BE2C (cell line): ENCODE measurements around the gene TMEM200A.

ENCODE experiments used
- DNase-seq: peaks from one replicate; pipeline ENCODE4 v3.0.0-alpha.2; 2020
- H3K27me3 ChIP-seq: fragments of 250-450 bp; sonication (Bioruptor Pico); 2 replicates; pipeline ENCODE4 v1.5.1; 2020; ENCODE audit warnings: mild to moderate bottlenecking
- H3K36me3 ChIP-seq: fragments of 250-450 bp; sonication (Bioruptor Pico); 2 replicates; pipeline ENCODE4 v1.5.1; 2020; ENCODE audit warnings: mild to moderate bottlenecking
- H3K4me1 ChIP-seq: fragments of 250-450 bp; sonication (Bioruptor Pico); 2 replicates; pipeline ENCODE4 v1.5.1; 2020
- H3K4me3 ChIP-seq: 2 replicates; pipeline ENCODE4 v1.5.1; 2011; ENCODE audit warnings: low read depth, low read length
- H3K9me3 ChIP-seq: fragments of 250-450 bp; sonication (Bioruptor Pico); 2 replicates; pipeline ENCODE4 v1.5.1; 2020
- CTCF ChIP-seq: IDR thresholded peaks from 2 replicates; pipeline ENCODE4 v1.5.1; 2012; ENCODE audit warnings: mild to moderate bottlenecking, low read depth, low read length

The TMEM200A gene

DNA sequence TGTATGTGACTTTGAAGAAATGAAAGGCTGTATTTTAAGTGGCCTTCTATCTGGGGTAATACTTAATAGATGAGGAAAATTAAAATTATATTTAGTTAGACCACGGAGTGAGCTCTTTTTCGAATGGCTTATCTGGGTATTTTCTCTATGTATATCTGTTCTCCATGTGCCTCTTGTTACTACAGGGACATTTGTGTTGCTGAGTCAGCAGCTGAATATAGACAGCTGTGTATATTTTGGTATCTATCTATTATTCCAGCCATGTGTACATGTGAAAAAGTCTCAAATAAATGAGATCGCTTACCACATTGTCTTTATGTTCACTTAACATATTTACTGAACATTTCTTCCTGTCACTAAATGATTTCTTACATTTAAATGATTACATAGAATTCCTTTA lies 57.2 kb downstream of the TMEM200A start:
- DNase-seq = no peak
- Histone ChIP-seq H3K4me3 (no peak overlapping the region), H3K36me3 (no peaks in the 10 kb centered on the region), H3K9me3 (no peaks in the 10 kb centered on the region), H3K4me1 (no peaks in the 10 kb centered on the region), H3K27me3 (no peaks in the 10 kb centered on the region)
- TF ChIP-seq CTCF = no peak

GRCh38 chr6:130424710-130425109 lies 58.9 kb downstream of the TMEM200A start:
- H3K36me3 ChIP-seq = no peaks in the 10 kb centered on the region
- H3K27me3 ChIP-seq = no peaks in the 10 kb centered on the region
- no peaks in the 10 kb centered on the region for H3K9me3 ChIP-seq
- no peak for TF ChIP-seq CTCF
- H3K4me1 ChIP-seq = no peaks in the 10 kb centered on the region
- DNase-seq = no peak
- no peak overlapping the region for H3K4me3 ChIP-seq

DNA sequence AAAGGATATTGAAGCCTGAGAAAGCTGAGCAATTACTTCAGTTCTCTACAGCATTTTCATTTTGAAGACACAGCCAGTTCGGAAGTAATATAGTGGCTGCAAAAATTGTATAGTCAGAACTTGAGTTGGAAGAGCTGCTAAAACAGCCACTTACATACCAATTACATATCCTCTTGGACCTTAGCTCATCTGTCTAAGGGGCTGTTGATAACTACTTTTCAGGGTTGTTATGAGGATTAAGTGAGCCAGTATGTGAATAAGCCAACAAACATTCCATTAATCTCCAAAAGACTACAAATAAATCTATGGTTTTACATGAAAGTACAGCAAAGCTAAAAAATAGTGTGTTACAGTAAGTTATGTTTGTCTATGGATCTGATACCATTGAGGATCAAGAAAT lies 59.7 kb downstream of the TMEM200A start:
- H3K36me3 ChIP-seq = no peaks in the 10 kb centered on the region
- no peaks in the 10 kb centered on the region for H3K9me3 ChIP-seq
- H3K4me1 ChIP-seq = no peaks in the 10 kb centered on the region
- H3K27me3 ChIP-seq = no peaks in the 10 kb centered on the region
- TF ChIP-seq CTCF = no peak
- no peak overlapping the region for H3K4me3 ChIP-seq
- DNase-seq = no peak

- Histone ChIP-seq H3K9me3 (no peaks in the 10 kb centered on the region), H3K4me3 (no peak overlapping the region)
Observed at GRCh38 chr6:130426066-130426721, 60.4 kb downstream of the TMEM200A start.

GRCh38 chr6:130431346-130431852 lies 65.6 kb downstream of the TMEM200A start:
- Histone ChIP-seq H3K27me3 (no peaks in the 10 kb centered on the region), H3K9me3 (no peaks in the 10 kb centered on the region), H3K36me3 (no peaks in the 10 kb centered on the region), H3K4me1 (no peaks in the 10 kb centered on the region), H3K4me3 (no peak overlapping the region)
- TF ChIP-seq CTCF = no peak
- no peak for DNase-seq

More at GRCh38 chr6:130426066-130426721, 60.4 kb downstream of the TMEM200A start:
- DNase-seq = no peak
- Histone ChIP-seq H3K4me1 (no peaks in the 10 kb centered on the region), H3K36me3 (no peaks in the 10 kb centered on the region), H3K27me3 (no peaks in the 10 kb centered on the region)
- no peak for TF ChIP-seq CTCF

GRCh38 chr6:130432838-130433237 lies 67.0 kb downstream of the TMEM200A start:
- Histone ChIP-seq H3K9me3 (no peaks in the 10 kb centered on the region), H3K27me3 (no peaks in the 10 kb centered on the region), H3K4me1 (no peaks in the 10 kb centered on the region), H3K36me3 (no peaks in the 10 kb centered on the region), H3K4me3 (no peak overlapping the region)
- DNase-seq = no peak
- TF ChIP-seq CTCF = no peak
